NCI-H526 (cell line): ENCODE data around the gene UGT8.
A peak's percentile ranks its signal among the peaks of the same experiment; 100 is the strongest.
"Not testable (repeated sequence)": the region's sequence is repeated elsewhere in the genome, so short reads cannot be mapped to it uniquely, and the experiment has no call there.

ENCODE experiments used
- DNase-seq, 2 experiments: peaks; one replicate each; lab custom pipeline; 2025; lab: John Stamatoyannopoulos, UW

Gene UGT8

GRCh38 chr4:114603497-114603896 lies 4.9 kb downstream of the UGT8 start:
- peak; percentile 35 to 63 for DNase-seq

DNA sequence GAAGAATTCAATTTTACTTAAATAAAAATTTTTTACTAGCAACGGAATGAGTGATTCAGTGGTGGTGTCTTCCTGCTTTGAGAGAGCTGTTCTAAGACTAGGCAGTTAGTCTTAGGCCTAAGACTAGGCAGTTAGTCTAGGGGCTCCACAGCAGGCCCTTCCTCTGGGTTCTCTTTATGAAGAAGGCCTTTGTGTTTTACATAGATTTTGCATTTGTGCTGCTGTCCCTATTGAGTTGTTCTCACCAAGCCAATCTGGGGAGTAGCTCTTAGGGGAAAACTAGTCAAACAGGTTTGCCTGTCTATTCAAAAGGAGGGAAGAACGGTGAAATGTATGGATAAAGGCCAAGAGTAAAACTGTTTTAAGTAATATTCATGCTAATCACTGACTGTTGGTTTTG lies 7.6 kb downstream of the UGT8 start:
- peak; percentile 97 to 99 for DNase-seq

DNA sequence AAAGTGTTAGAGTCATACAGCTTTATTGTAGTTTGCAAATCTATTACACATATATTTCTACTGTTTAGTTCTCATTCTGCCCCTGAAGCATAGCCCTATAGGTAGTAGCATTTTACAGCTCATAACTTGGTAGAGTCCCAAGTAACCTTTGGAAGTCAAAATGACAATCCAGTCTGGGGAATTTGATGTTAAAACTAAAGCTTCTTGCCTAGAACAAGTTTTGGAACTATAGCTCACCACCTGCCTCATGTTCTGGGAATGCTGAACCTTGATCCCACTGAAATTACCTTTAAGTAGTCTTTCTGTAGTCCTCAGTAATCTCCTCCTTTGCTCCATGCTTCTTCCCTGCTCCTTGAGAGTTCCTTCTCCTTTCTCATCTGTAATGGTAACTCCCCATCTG lies 8.4 kb downstream of the UGT8 start:
- DNase-seq, result no peak

DNA sequence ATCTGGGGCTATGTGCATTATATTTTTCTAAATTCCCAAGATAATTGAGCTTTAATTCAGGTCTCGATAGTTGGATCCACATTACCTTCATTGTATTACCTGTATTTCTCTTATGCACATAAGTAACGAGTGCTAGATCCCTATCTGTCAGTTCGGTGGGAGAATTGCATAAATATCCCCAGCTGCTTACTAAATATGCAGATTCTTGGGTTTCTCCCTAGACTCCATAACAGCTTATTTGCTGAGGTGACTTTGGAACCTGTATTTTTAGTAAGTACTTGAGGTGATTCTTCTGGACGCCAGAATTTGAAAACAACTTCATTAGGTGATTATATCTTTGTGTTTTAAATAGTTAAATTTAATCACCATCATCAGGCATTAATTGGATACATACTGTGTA lies 15.0 kb downstream of the UGT8 start:
- DNase-seq, result peak; percentile 92 to 96

DNA sequence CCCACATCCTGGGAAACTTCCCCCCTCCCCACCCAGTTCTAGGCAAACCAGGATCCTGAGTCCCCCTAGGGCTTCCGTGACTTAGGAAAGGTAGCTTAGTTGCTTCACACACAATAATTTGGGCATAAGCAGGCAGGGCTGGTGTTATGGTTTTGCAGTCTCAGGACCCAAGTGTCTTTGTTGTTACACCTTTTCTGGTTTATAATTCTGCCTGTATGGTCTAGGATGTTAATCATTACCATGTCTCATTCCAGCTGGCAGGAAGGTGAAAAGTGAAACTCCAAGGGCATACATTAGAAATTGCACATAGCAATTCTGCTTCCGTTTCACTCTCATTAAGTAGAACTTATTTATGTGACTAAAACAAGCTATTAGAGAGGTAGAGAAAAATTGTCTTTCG lies 16.8 kb downstream of the UGT8 start:
- peak; percentile 9 to 33 for DNase-seq

DNA sequence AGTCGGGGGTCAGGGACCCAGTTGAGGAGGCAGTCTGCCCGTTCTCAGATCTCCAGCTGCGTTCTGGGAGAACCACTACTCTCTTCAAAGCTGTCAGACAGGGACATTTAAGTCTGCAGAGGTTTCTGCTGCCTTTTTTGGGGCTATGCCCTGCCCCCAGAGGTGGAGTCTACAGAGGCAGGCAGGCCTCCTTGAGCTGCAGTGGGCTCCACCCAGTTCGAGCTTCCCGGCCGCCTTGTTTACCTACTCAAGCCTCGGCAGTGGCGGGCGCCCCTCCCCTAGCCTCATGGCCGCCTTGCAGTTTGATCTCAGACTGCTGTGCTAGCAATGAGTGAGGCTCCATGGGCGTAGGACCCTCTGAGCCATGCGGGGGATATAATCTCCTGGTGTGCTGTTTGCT lies 17.4 kb downstream of the UGT8 start:
- DNase-seq, result peak; percentile 32 to 63

- DNase-seq, result no peak
These were observed 27.6 kb downstream of the UGT8 start for GRCh38 chr4:114626196-114626595.

DNA sequence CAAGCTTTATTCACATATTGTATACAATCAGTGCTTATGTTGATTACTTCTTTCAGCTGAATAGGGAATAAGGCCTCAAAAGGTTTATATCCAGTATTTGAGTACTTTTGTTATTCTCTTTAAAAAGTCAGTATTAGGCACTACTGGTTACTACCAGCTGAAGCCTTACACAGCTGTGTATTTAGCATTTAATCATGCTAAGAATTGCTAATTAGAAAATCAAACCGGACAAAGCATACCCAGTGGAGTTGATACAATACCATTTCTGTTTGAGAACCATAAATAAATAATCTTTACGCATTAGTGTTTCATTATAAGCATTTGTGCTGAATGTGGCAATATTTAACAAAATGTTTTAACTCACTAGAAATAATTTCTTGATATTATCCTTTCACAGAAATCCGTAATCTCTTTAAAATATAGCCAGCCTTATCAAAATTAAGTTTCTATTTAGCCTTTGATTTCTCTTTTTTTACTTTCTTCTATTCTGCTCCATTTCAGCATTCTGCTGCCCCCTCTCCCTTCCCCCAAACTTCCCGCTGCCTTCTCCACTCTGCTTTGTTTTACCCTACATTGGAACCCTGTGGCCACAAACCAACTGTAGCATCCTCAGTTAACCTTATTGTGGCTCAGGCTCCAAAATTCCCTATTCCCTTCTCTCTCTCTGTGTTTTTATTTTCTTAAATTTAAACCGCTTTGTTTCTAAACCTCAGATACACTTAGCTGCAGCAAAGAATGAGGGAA lies 37.8 kb downstream of the UGT8 start:
- no peak for DNase-seq

DNA sequence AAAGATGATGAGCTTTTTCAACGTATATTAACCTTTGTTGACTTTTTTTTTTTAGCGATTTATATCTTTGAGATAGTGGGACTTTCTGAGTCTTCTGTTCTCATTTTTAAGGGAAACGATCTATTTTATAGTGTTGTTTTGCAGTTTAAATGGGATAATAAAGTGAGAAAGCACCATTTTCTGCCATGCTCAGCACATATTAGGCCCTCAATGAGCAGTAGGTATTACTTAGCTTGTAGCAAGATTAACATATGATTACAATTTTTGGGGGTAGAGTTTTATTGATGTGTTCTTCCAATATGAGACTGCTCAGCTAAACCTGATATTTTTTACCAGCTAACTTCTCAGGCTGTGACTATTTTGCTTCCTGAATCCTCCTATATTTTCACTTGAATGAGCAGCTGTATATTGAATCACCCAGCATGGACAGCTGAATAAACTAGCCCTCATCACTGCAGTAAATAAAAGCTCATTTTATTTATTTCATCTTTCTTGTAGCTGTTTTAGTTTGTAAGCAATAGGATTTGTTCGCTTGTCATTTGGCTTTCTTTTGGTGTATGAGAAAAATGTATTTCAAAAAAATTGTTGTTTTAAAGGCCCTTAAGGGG lies 43.7 kb downstream of the UGT8 start:
- DNase-seq, result no peak

- no peak for DNase-seq
These were observed 51.3 kb downstream of the UGT8 start for GRCh38 chr4:114649908-114650307.

DNA sequence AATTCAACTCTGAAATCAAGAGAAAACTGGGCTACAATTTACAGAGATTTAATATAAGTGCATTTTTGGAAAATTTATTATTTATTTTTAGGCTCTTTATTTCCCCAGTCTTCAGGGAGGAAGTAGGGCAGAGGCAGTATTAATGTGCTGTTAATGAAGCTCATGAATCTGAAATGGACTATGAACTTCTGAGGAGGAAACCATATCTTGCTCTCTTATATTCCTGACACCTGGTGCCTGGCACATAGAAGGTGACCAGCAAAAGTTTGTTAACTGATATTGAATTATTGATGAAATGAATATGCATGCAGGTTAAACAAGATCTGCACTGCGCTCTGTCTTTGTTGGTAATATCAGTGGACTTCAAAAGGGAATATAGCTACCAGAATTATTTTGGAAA lies 55.1 kb downstream of the UGT8 start:
- no peak for DNase-seq

- peak in 1 of 2 experiments; percentile 10 for DNase-seq
These were observed 56.0 kb downstream of the UGT8 start for GRCh38 chr4:114654592-114654991.

DNA sequence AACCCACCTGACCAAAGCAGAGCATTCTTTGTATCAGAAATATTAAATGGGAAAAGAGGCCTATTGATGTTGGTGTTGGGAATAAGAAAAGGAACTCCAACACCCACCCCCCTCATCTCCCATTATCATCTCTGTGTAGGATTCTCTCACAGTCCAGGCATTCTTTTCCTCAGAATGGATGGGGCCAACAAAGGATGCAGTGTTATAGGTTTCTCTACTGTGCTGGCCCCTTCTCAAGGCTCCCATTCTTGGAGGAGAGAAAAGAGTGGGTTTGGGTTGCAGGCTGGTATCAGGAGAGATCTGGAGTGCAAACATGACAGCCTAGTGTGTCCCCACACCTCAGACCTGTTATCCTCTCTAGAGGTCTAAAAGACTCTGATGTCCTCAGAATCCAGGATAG lies 59.6 kb downstream of the UGT8 start:
- DNase-seq, result no peak

- DNase-seq, result no peak
These were observed 60.2 kb downstream of the UGT8 start for GRCh38 chr4:114658776-114659175.

DNA sequence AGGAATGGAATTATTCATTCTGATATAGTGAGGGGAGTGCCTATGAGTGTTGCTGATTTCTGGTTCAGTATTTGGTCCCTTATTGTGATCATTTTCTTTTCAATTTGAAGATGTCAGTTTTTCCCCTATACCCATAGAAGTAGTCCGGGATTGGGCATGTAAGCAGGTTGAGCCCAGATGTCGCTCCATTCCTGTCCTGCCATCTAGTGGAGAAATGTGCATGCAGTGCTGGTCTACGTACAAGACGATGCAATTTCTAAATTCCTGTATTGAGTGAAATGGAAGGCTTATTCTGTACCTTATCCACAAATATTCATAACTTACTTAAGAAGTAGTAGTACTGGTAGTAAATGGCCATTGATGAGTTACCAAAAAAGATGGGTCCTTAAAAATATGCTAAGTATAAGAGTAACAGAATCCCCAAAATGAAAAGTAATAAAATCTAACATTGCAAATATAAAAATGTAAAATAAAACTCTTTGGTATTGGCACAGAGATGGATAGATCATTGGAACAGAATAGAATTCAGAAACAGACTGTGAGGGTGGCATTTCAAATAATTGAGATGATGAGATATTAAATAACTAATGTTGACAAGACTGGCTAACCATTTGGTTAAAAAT lies 60.9 kb downstream of the UGT8 start:
- peak; percentile 52 to 86 for DNase-seq

DNA sequence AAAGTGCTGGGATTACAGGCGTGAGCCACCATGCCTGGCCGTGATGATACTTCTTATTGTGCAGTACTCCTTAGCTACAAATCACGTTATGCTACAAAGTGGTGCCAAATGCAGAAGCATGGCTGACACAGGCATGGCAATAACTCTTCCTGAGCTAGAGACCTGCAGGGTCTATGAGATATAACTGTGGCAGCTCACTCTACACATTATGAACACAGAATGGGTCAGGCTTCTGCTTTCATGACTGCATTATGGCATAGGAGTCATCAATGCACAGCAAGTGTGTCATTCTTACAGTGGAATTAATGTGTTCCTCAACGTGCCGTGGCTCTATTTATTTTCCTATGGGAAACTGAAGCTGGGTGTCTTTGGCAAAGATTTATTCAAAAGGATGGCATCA lies 64.5 kb downstream of the UGT8 start:
- no peak for DNase-seq

DNA sequence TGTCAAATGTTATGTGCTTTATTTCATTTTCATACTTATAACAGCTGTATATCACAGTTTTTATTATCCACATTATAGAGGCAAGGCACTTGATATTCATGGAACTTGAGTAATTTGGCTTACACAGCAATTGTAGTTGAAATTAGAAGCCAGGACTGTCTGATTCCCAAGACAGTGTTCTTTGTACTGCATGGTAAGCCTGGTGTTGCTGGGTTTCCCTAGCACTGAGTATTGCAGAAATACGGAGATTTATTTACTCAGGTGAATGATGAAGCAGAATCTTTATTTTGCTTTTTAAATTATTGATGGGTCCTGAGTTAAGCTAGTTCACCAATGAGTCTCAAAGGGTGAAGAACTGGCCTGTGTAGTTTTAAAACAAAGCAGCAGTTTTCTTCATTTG lies 70.0 kb downstream of the UGT8 start:
- no peak for DNase-seq

DNA sequence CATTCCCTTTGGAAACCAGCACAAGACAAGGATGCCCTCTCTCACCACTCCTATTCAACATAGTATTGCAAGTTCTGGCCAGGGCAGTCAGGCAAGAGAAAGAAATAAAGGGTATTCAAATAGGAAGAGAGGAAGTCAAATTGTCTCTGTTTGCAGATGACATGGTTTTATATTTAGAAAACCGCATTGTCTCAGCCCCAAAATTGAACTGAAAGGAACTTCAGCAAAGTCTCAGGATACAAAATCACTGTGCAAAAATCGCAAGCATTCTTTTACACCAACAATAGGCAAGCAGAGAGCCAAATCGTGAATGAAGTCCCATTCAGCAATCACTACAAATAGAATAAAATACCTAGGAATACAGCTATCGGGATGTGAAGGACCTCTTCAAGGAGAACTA lies 72.1 kb downstream of the UGT8 start:
- DNase-seq, result not testable (repeated sequence)

- no peak for DNase-seq
These were observed 74.7 kb downstream of the UGT8 start for GRCh38 chr4:114673306-114673705.

DNA sequence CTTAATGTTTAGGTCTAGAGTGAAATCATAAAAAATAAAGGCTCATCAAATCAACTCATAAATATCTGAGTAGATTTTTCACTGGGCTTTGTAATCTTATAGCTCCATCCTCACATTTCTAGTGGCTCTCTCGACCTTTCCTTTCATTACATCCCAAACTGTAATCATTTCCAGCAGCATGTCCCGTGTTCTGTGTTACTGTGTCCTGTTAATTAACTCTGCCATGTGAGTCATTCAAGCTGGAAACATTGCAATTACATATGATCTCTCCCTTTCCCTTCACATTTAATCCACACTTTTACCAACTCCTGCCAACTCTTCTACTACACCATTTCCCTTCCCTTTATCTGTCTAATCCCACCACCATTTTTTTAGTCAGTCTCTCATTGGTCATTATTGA lies 75.5 kb downstream of the UGT8 start:
- no peak for DNase-seq

GRCh38 chr4:114677346-114677979 lies 78.9 kb downstream of the UGT8 start:
- peak; percentile 73 to 75 for DNase-seq

DNA sequence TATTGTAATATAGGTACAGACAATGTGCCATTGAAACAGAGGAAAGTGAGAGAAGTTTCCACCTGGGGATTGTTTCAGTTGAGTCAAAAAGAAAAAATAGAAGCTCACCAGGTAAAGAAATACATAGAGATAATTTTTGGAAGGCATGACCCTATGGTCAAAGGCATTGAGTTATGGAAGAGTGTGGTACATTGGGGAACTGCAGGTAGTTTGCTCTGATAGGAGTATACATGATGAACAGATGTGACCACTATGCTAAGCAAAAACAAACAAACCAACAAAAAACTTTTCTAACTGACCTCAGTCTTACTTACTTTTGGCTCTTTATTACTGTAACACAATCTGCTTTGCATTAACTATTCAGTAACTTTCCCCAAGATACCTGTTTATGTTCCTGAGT lies 85.9 kb downstream of the UGT8 start:
- no peak for DNase-seq

DNA sequence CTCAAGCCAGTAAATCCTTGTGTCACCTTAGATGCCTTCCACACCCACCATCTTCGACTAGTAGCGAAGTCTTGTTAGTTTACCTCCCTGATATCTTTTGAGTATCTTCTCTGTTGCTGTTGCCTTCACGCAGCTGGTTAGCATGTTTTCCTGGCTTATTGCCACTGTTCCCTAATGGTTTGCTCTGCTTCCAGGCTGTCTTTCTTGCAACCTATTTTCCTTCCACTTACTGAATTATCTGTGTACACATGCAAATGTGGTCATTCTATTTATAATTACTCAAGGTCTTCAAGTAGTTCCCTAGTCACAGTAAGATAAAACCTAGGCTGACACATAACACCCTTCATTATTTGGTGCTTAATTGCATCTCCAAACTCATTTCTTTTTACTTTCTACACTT lies 89.5 kb downstream of the UGT8 start:
- DNase-seq, result peak; percentile 8 to 20
